Fibroblast of mammary gland (primary cell): ENCODE data around the gene GPR78.

Experiments
- DNase-seq: peaks from one replicate; pipeline ENCODE4 v3.0.0-alpha.2; 2010; ENCODE audit warnings: low read depth
- H3K4me3 ChIP-seq: 2 replicates; pipeline ENCODE4 v1.5.1; 2011; ENCODE audit warnings: low read depth, mild to moderate bottlenecking, low read length, moderate library complexity; ENCODE audit not compliant: control insufficient read depth
- CTCF ChIP-seq: conservative IDR thresholded peaks from 2 replicates; pipeline ENCODE4 v1.5.1; 2011; ENCODE audit warnings: low read depth, low read length, inconsistent platforms; ENCODE audit not compliant: control insufficient read depth, insufficient read depth

GPR78 gene

GRCh38 chr4:8614365-8615193 lies 34.4 kb downstream of the GPR78 start:
- DNase-seq, result no peak
- no peak overlapping the region for H3K4me3 ChIP-seq
- no peak for TF ChIP-seq CTCF

GRCh38 chr4:8615366-8615765 lies 35.2 kb downstream of the GPR78 start:
- no peak for TF ChIP-seq CTCF
- H3K4me3 ChIP-seq, result no peak overlapping the region
- no peak for DNase-seq

GRCh38 chr4:8615921-8616787 lies 36.0 kb downstream of the GPR78 start:
- no peak for TF ChIP-seq CTCF
- DNase-seq, result no peak
- H3K4me3 ChIP-seq, result no peak overlapping the region

GRCh38 chr4:8616831-8617230 lies 36.6 kb downstream of the GPR78 start:
- no peak for TF ChIP-seq CTCF
- no peak overlapping the region for H3K4me3 ChIP-seq
- no peak for DNase-seq

GRCh38 chr4:8617486-8618040 lies 37.4 kb downstream of the GPR78 start:
- DNase-seq, result no peak
- TF ChIP-seq CTCF, result no peak
- H3K4me3 ChIP-seq, result no peak overlapping the region

GRCh38 chr4:8618421-8618820 lies 38.2 kb downstream of the GPR78 start:
- H3K4me3 ChIP-seq, result no peak overlapping the region
- TF ChIP-seq CTCF, result no peak
- DNase-seq, result no peak
